Heart right ventricle (tissue), 16 donors: ENCODE results near the gene MICAL3. TPM values are rescaled to one million over a fixed set of nuclear protein-coding genes. Genes with fewer than 3 reads are reported as not detected.

Source experiments
- ATAC-seq, 8 donors: fragments of 200-7000 bp; cut with Tn5 transposase; one replicate each; pipeline ENCODE4 v1.9.1; 2020; ENCODE audit warnings: mild to moderate bottlenecking in 8 of 8, moderate library complexity in 8 of 8, moderate number of reproducible peaks in 1 of 8
- DNase-seq, 2 donors: peaks; one replicate each; pipeline ENCODE4 v3.0.0-alpha.2; 2020
- H3K27ac ChIP-seq, 10 donors: fragments of 200-600 bp; sonication (generic) in 2 of 10; one replicate each; pipeline versions ENCODE4 v1.5.0 to v1.8.0; 2020 to 2022; ENCODE audit warnings: mild to moderate bottlenecking in 3 of 10
- H3K27me3 ChIP-seq, 7 donors: fragments of 200-600 bp; one replicate each; pipeline ENCODE4 v1.8.0; 2021 to 2022; ENCODE audit warnings: mild to moderate bottlenecking in 2 of 7
- H3K36me3 ChIP-seq, 9 donors: fragments of 200-600 bp; sonication (generic) in 1 of 9; one replicate each; pipeline versions ENCODE4 v1.5.0 to v1.8.0; 2020 to 2022; ENCODE audit warnings: mild to moderate bottlenecking in 2 of 9
- H3K4me1 ChIP-seq, 9 donors: fragments of 200-600 bp; sonication (generic) in 1 of 9; one replicate each; pipeline versions ENCODE4 v1.5.0 to v1.8.0; 2020 to 2022; ENCODE audit warnings: mild to moderate bottlenecking in 4 of 9
- H3K4me3 ChIP-seq, 10 donors: fragments of 200-600 bp; sonication (generic) in 2 of 10; one replicate each; pipeline versions ENCODE4 v1.5.0 to v1.8.0; 2020 to 2022; ENCODE audit warnings: mild to moderate bottlenecking in 7 of 10, moderate library complexity in 2 of 10
- H3K9me3 ChIP-seq, 11 donors: fragments of 200-600 bp in 10 of 11; sonication (generic) in 2 of 11; one replicate each; pipeline versions ENCODE4 v1.5.0 to v1.8.0; 2013 to 2022; ENCODE audit warnings: mild to moderate bottlenecking in 2 of 11, control low read depth in 1 of 11, moderate library complexity in 1 of 11
- CTCF ChIP-seq, 9 donors: fragments of 200-600 bp; sonication (generic) in 2 of 9; IDR thresholded peaks; one replicate each; pipeline versions ENCODE4 v1.5.0 to v1.8.0; 2021 to 2022; ENCODE audit warnings: antibody characterized with exemption in 9 of 9, mild to moderate bottlenecking in 5 of 9, moderate library complexity in 1 of 9
- WGBS, 2 donors: extraction: QIAGEN DNeasy Blood & Tissue Kit; methylation state at CpG; one replicate each; pipeline ENCODE4 v1.1.7; 2013; ENCODE audit warnings: inconsistent platforms in 1 of 2; 5-methylcytosine and 5-hydroxymethylcytosine counted together
- intact Hi-C, 10 donors: fragments of 100-400 bp; cut with DNase I; formaldehyde crosslinking; loops; one replicate each; pipeline versions ENCODE4 v1.11.1 to v1.14.2; 2022
- polyA plus RNA-seq, 2 donors: library from polyadenylated mRNA; stranded (reverse); fragments of 200-250 nt; gene quantifications; one replicate each; pipeline ENCODE4 v1.2.3, GENCODE V29; 2013
- total RNA-seq, 10 donors: library from RNA; stranded (reverse); fragmentation: NEBNext Ultra II Directional in 3 of 10; extraction: Animal tissue kit (Norgen Biotek cat#: 25700) in 3 of 10; gene quantifications; one replicate each; pipeline versions ENCODE4 v1.2.1 to v1.2.4, GENCODE V29; 2021 to 2023
- donor health status: Arrhythmogenic right ventricular cardiomyopathy.
- donor health status: ischemic (EF 13 %, LVEDD 7.1; RV severe dilation, severe dysfunction).
- donor health status: healthy with polysubstance abuse.
- donor health status: DM: no; HTN: yes; CAD: no.
- donor health status: DM: no; HTN: no; CAD: no.
- donor health status: ischemic (EF 25% LVEDD 6.9; RV normal size, moderate dysfunction).
- donor health status: ischemic (EF 25% LVEDD 5.7; RV mildly dilated, moderate dysfunction).
- donor health status: healthy.
- donor health status: DM: yes; HTN: yes; CAD: no.
- donor health status: Ischemic cardiomyopathy.
- donor health status: ischemic (EF 35%, LVEDD 5.7; RV mildly dilated, moderate dysfunction).
- donor health status: nonischemic (EF 11% LVEDD 7.7; RV severe dilation, severe dysfunction).
- donor health status: DM: yes; HTN: yes; CAD: no.
- donor health status: PGD.
- donor health status: ischemic (EF 29% LVEDD 5.4; RV normal size, mild dysfunction).
- donor health status: nonischemic (EF 23%, LVEDD 6.1; RV moderate dilation, normal function).

Gene MICAL3
- total and polyA plus RNA-seq, 12 donors, result 13.2 to 137 (median 109) TPM

GRCh38 chr22:17782158-17782557 is 242.2 kb downstream of the MICAL3 start:
- Histone ChIP-seq H3K9me3 (no peaks in the 10 kb centered on the region), H3K36me3 (no peaks in the 10 kb centered on the region), H3K4me1 (peaks cover 10 to 51% (median 26%) of the 10 kb centered on the region in 9 donors), H3K27ac (peak overlapping the region in 1 of 10 donors; percentile 70), H3K4me3 (no peak overlapping the region), H3K27me3 (no peaks in the 10 kb centered on the region)
- WGBS, 2 donors, result 85 to 87% methylated on average over 13 of the region's 13 CpGs
- TF ChIP-seq CTCF (IDR thresholded peaks at IDR 0.05), result no peak
- ATAC-seq, result no peak
- DNase-seq, result no peak
- intact Hi-C loops, result loop anchor here in 1 of 10 donors (10.0 kb wide), 2 partner anchors 47 to 217 kb away; partner anchors contain the start of gene SLC25A18

GRCh38 chr22:17781319-17782031 is 242.9 kb downstream of the MICAL3 start:
- intact Hi-C loops, result loop anchor here in 1 of 10 donors (10.0 kb wide), 2 partner anchors 47 to 217 kb away; partner anchors contain the start of gene SLC25A18
- Histone ChIP-seq H3K4me3 (no peak overlapping the region), H3K9me3 (no peaks in the 10 kb centered on the region), H3K36me3 (no peaks in the 10 kb centered on the region), H3K27ac (peak overlapping the region in 1 of 10 donors; percentile 70), H3K4me1 (peaks cover 7 to 48% (median 23%) of the 10 kb centered on the region in 9 donors), H3K27me3 (no peaks in the 10 kb centered on the region)
- TF ChIP-seq CTCF (IDR thresholded peaks at IDR 0.05), result no peak
- no peak for DNase-seq
- no peak for ATAC-seq
- 63 to 68% methylated on average over 12 of the region's 12 CpGs for WGBS, 2 donors

- Histone ChIP-seq H3K4me1 (peaks cover 3 to 48% (median 17%) of the 10 kb centered on the region in 9 donors), H3K27me3 (no peaks in the 10 kb centered on the region), H3K4me3 (no peak overlapping the region), H3K9me3 (no peaks in the 10 kb centered on the region), H3K27ac (peak overlapping the region in 1 of 10 donors; percentile 70), H3K36me3 (no peaks in the 10 kb centered on the region)
- intact Hi-C loops, result loop anchor here in 1 of 10 donors (10.0 kb wide), 2 partner anchors 46 to 216 kb away; partner anchors contain the start of gene SLC25A18
- 88 to 91% methylated on average over 10 of the region's 10 CpGs for WGBS, 2 donors
- DNase-seq, result no peak
- ATAC-seq, result no peak
- TF ChIP-seq CTCF (IDR thresholded peaks at IDR 0.05), result no peak
These were observed 243.5 kb downstream of the MICAL3 start for GRCh38 chr22:17780741-17781318.

- no peak for DNase-seq
- no peaks in the 10 kb centered on the region for H3K27me3 ChIP-seq
- H3K4me3 ChIP-seq, result no peak overlapping the region
- no peak for TF ChIP-seq CTCF (IDR thresholded peaks at IDR 0.05)
- peaks cover 0 to 53% (median 13%) of the 10 kb centered on the region in 9 donors for H3K4me1 ChIP-seq
- no peaks in the 10 kb centered on the region for H3K9me3 ChIP-seq
- H3K27ac ChIP-seq, result no peak overlapping the region
- intact Hi-C loops, result loop anchor here in 1 of 10 donors (10.0 kb wide), 2 partner anchors 45 to 215 kb away; partner anchors contain the start of gene SLC25A18
- ATAC-seq, result no peak
- WGBS, 2 donors, result 82 to 90% methylated on average over 19 of the region's 19 CpGs
- H3K36me3 ChIP-seq, result no peaks in the 10 kb centered on the region
These were observed 244.1 kb downstream of the MICAL3 start for GRCh38 chr22:17780116-17780740.
